ENCODE results near the gene KISS1R. TPM values are rescaled to one million over a fixed set of nuclear protein-coding genes. Genes with fewer than 3 reads are reported as not detected.

Gene KISS1R
- total RNA-seq, 3 donors from 2014 or later: 2.9 to 5.1 (median 3.3) TPM

- ATAC-seq (no peak), DNase-seq (no peak)
- H3K4me1 Mint-ChIP-seq (ENCODE audit: low read depth): peaks cover 6% of the 10 kb centered on the region
- H3K36me3 Mint-ChIP-seq (ENCODE audit: insufficient read depth): peaks cover 4% of the 10 kb centered on the region
- no peak overlapping the region for H3K4me3 Mint-ChIP-seq
- H3K9me3 Mint-ChIP-seq: no peaks in the 10 kb centered on the region
- H3K27me3 Mint-ChIP-seq (ENCODE audit: low read depth): no peaks in the 10 kb centered on the region
Observed at GRCh38 chr19:962683-963400, 45.7 kb downstream of the KISS1R start.

DNA sequence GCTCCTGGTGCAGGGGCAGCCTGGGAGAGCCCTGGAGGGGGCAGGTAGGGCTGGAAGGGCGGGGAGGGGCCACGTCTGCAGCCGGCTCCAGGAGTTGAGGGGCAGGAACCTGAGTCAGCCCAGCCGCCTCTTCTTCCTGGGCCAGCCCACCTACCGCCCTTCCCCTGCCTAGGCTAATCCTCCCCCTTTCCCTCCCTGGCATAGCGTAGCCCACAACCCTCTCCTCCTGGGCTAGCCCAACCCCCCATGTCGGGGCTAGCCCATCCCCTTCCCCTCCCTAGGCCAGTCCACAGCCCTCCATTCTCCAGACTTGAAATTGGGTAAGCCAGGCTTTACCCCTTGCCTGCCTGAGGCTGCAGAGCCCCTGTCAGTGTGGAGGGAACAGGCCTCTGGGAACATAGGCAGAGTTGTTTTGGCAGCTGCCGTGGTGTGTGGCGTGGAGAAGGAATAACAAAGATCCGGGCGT is 46.4 kb downstream of the KISS1R start:
- no peaks in the 10 kb centered on the region for H3K27me3 Mint-ChIP-seq (ENCODE audit: low read depth)
- ATAC-seq: no peak

DNA sequence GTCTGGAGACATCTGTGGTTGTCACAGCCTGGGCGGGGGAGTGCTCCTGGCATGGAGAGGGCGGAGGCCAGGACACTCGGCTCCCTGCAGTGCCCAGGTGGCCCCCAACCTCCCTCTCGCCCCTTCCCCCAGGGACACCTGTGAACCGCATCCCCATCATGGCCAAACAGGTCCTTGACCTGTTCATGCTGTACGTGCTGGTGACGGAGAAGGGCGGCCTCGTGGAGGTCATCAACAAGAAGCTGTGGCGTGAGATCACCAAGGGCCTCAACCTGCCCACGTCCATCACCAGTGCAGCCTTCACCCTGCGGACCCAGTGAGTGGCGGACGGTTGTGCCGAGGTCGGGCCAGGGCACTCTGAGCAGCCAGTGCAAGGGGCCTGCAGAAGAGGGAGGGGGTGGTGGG is 47.0 kb downstream of the KISS1R start:
- H3K36me3 Mint-ChIP-seq (ENCODE audit: insufficient read depth): peaks cover 8% of the 10 kb centered on the region
- peaks cover 4% of the 10 kb centered on the region for H3K4me1 Mint-ChIP-seq (ENCODE audit: low read depth)
- H3K4me3 Mint-ChIP-seq: no peak overlapping the region
- no peaks in the 10 kb centered on the region for H3K9me3 Mint-ChIP-seq
- no peaks in the 10 kb centered on the region for H3K27me3 Mint-ChIP-seq (ENCODE audit: low read depth)
- ATAC-seq: no peak
- no peak for DNase-seq

More for the DNA sequence above, 46.4 kb downstream of the KISS1R start:
- peaks cover 8% of the 10 kb centered on the region for H3K36me3 Mint-ChIP-seq (ENCODE audit: insufficient read depth)
- no peak for DNase-seq
- H3K9me3 Mint-ChIP-seq: no peaks in the 10 kb centered on the region
- peaks cover 6% of the 10 kb centered on the region for H3K4me1 Mint-ChIP-seq (ENCODE audit: low read depth)
- no peak overlapping the region for H3K4me3 Mint-ChIP-seq

DNA sequence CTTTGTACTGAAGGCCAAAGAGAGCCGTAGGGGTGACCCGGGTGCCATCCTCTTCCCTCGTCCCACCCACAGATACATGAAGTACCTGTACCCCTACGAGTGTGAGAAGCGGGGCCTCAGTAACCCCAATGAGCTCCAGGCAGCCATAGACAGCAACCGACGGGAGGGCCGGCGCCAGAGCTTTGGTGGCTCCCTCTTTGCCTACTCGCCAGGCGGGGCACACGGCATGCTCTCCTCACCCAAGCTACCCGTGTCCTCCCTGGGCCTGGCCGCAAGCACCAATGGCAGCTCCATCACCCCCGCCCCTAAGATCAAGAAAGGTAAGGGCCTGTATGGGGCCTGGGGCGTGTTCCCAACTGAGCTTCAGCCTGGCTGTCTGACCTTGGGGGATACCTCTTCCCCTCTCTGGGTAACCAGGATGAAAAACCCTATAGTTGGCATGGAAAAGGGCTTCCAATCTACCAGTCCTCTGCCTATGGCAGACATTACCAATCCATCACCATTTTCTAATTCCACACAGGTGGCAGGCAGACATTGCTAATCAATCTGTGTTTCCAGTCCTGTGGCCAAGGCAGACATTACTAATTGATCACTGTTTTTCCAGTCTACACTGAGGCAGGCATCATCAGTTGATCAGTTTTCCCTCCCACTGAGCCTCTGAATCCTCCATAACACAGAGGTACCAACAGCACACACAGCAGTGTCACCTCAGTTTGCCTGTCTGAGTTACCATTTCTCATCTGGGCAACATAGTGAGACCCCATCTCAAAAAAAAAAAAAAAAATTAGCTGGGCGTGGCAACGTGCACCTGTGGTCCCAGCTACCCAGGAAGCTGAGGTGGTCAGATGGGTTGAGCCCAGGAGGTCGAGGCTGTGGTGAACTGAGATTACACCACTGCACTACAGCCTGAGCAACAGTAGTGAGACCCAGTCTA is 47.9 kb downstream of the KISS1R start:
- no peaks in the 10 kb centered on the region for H3K9me3 Mint-ChIP-seq
- H3K27me3 Mint-ChIP-seq (ENCODE audit: low read depth): no peaks in the 10 kb centered on the region
- DNase-seq (no peak), ATAC-seq (no peak)
- peaks cover 4% of the 10 kb centered on the region for H3K4me1 Mint-ChIP-seq (ENCODE audit: low read depth)
- H3K36me3 Mint-ChIP-seq (ENCODE audit: insufficient read depth): peaks cover 8% of the 10 kb centered on the region
- H3K4me3 Mint-ChIP-seq: no peak overlapping the region

DNA sequence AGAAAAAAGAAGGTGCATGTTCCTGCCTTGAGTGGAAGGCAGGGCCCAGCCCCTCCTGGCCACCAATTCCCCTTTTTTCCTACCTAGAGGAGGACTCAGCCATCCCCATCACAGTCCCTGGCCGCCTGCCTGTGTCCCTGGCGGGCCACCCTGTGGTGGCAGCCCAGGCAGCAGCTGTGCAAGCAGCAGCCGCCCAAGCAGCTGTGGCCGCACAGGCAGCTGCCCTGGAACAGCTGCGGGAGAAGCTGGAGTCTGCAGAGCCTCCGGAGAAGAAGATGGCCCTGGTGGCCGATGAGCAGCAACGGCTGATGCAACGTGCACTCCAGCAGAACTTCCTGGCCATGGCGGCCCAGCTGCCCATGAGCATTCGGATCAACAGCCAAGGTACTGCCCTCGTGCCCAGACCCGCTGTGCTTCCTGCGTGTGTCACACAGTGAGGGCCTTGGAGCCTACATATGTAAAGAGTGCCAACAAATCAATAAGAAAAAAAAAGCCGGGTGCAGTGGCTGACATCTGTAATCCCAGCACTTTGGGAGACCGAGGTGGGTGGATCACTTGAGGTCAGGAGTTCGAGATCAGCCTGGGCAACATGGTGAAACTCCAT is 49.5 kb downstream of the KISS1R start:
- H3K9me3 Mint-ChIP-seq: peaks cover 5% of the 10 kb centered on the region
- no peaks in the 10 kb centered on the region for H3K27me3 Mint-ChIP-seq (ENCODE audit: low read depth)
- no peak overlapping the region for H3K4me3 Mint-ChIP-seq
- peaks cover 4% of the 10 kb centered on the region for H3K4me1 Mint-ChIP-seq (ENCODE audit: low read depth)
- no peak for ATAC-seq
- no peak for DNase-seq
- peaks cover 13% of the 10 kb centered on the region for H3K36me3 Mint-ChIP-seq (ENCODE audit: insufficient read depth)

Other genes starting within 250 kb of the KISS1R start
- 1 to 10 TPM; 8.0 to 9.9 (median 8.3) TPM for gene FSTL3, start 240.9 kb upstream of the KISS1R start, total RNA-seq
- under 1 TPM in 2 of 3 donors, not detected in 1; 0.87 to 0.94 TPM for gene PRSS57, start 221.9 kb upstream of the KISS1R start, total RNA-seq
- under 1 TPM; 0.26 to 0.61 (median 0.27) TPM for gene PALM, start 208.4 kb upstream of the KISS1R start, total RNA-seq
- gene MISP, start 166.2 kb upstream of the KISS1R start, total RNA-seq: under 1 TPM in 1 of 3 donors, not detected in 2; 0.08 TPM
- 1,000 to 10,000 TPM; 1,071 to 1,170 (median 1,104) TPM for gene PTBP1, start 119.9 kb upstream of the KISS1R start, total RNA-seq
- under 1 TPM in 1 of 3 donors, not detected in 2; 0.24 TPM for gene PLPPR3, start 95.4 kb upstream of the KISS1R start, total RNA-seq
- not detected for gene AZU1, start 89.5 kb upstream of the KISS1R start, total RNA-seq
- not detected for gene PRTN3, start 76.3 kb upstream of the KISS1R start, total RNA-seq
- gene ELANE, start 65.0 kb upstream of the KISS1R start, total RNA-seq: not detected
- gene CFD, start 57.7 kb upstream of the KISS1R start, total RNA-seq: 1 to 10 TPM in 2 of 3 donors, under 1 TPM in 1; 0.49 to 1.9 (median 1.1) TPM
- 10 to 100 TPM; 70.4 to 73.9 (median 73.6) TPM for gene MED16, start 24.1 kb upstream of the KISS1R start, total RNA-seq
- not detected for gene RNU6-9, start 23.8 kb upstream of the KISS1R start, total RNA-seq
- 10 to 100 TPM; 92.3 to 97.7 (median 96.3) TPM for gene R3HDM4, start 4.1 kb upstream of the KISS1R start, total RNA-seq
- 10 to 100 TPM in 1 of 3 donors, 1 to 10 TPM in 2; 7.3 to 13.2 (median 10.0) TPM for gene ARID3A, start 8.7 kb downstream of the KISS1R start, total RNA-seq
- 100 to 1,000 TPM; 163 to 217 (median 199) TPM for gene WDR18, start 67.0 kb downstream of the KISS1R start, total RNA-seq
- under 1 TPM; 0.05 to 0.19 (median 0.08) TPM for gene GRIN3B, start 83.1 kb downstream of the KISS1R start, total RNA-seq
- gene TMEM259, start 103.8 kb downstream of the KISS1R start, total RNA-seq: 100 to 1,000 TPM; 197 to 210 (median 204) TPM
- gene RNU6-2, start 104.2 kb downstream of the KISS1R start, total RNA-seq: not detected
- gene CNN2, start 109.3 kb downstream of the KISS1R start, total RNA-seq: 10 to 100 TPM; 52.3 to 69.3 (median 57.8) TPM
- 1 to 10 TPM; 7.1 to 8.7 (median 8.6) TPM for gene ABCA7, start 122.8 kb downstream of the KISS1R start, total RNA-seq
- gene ARHGAP45, start 149.8 kb downstream of the KISS1R start, total RNA-seq: 100 to 1,000 TPM; 128 to 133 (median 133) TPM
- gene POLR2E, start 178.0 kb downstream of the KISS1R start, total RNA-seq: 100 to 1,000 TPM; 303 to 380 (median 323) TPM
- gene GPX4, start 186.7 kb downstream of the KISS1R start, total RNA-seq: 100 to 1,000 TPM; 148 to 165 (median 162) TPM

All from activated T-cell treated with anti-CD3 and anti-CD28 coated beads, Interleukin-2, amount 50 U/mL, for 4 hours (primary cell).